ENCODE results near the gene SERPINE1.
"Not testable (repeated sequence)": the region's sequence is repeated elsewhere in the genome, so short reads cannot be mapped to it uniquely, and the experiment has no call there.

Gene SERPINE1

GRCh38 chr7:101126651-101127459, at the start of gene SERPINE1:
TSS of gene SERPINE1 (plus strand) at chr7:101127104. CDS start at chr7:101128394, 1,290 bp downstream.
- FAIRE-seq = peak; percentile 83

GRCh38 chr7:101077303-101078086, 49.4 kb upstream of the SERPINE1 start:
- FAIRE-seq = peak; percentile 78

GRCh38 chr7:101081432-101081831, 45.5 kb upstream of the SERPINE1 start:
- no peak for FAIRE-seq

GRCh38 chr7:101084865-101085161, 42.1 kb upstream of the SERPINE1 start:
- no peak for FAIRE-seq

- no peak for FAIRE-seq
These were observed 41.5 kb upstream of the SERPINE1 start, which contains the start of gene TRIM56 for GRCh38 chr7:101085162-101085964. TSS of gene TRIM56 (plus strand) at chr7:101085481. CDS start at chr7:101087313, 1,832 bp downstream.

- FAIRE-seq = no peak
These were observed 39.4 kb upstream of the SERPINE1 start for GRCh38 chr7:101087334-101088068.

GRCh38 chr7:101088069-101088425, 38.9 kb upstream of the SERPINE1 start:
- FAIRE-seq = no peak

GRCh38 chr7:101088858-101089529, 37.9 kb upstream of the SERPINE1 start:
- no peak for FAIRE-seq

GRCh38 chr7:101089876-101090275, 37.0 kb upstream of the SERPINE1 start:
- no peak for FAIRE-seq

GRCh38 chr7:101092266-101092905, 34.5 kb upstream of the SERPINE1 start:
- not testable (repeated sequence) for FAIRE-seq

- FAIRE-seq = peak; percentile 60
These were observed 33.0 kb upstream of the SERPINE1 start for GRCh38 chr7:101093906-101094305.

- FAIRE-seq = no peak
These were observed 32.5 kb upstream of the SERPINE1 start for GRCh38 chr7:101094376-101094775.

GRCh38 chr7:101094791-101095375, 32.0 kb upstream of the SERPINE1 start:
- FAIRE-seq = peak; percentile 70

GRCh38 chr7:101096331-101096956, 30.5 kb upstream of the SERPINE1 start:
- no peak for FAIRE-seq

- no peak for FAIRE-seq
These were observed 30.0 kb upstream of the SERPINE1 start for GRCh38 chr7:101096957-101097347.

GRCh38 chr7:101097561-101097960, 29.3 kb upstream of the SERPINE1 start:
- no peak for FAIRE-seq

- FAIRE-seq = peak; percentile 98
These were observed 26.7 kb upstream of the SERPINE1 start for GRCh38 chr7:101099969-101100781.

GRCh38 chr7:101100858-101101847, 25.8 kb upstream of the SERPINE1 start:
- no peak for FAIRE-seq

Measured in G401.6 (cell line).